Activated CD4-positive, alpha-beta T cell treated with anti-CD3 and anti-CD28 coated beads for 48 hours (primary cell): ENCODE measurements around the gene DCP2.

Experiments used
- DNase-seq: peaks from one replicate; pipeline ENCODE4 v3.0.0-alpha.2; 2020

DCP2 gene

GRCh38 chr5:112967520-112968083, 9.0 kb upstream of the DCP2 start:
- no peak for DNase-seq

GRCh38 chr5:112968411-112969106, 8.0 kb upstream of the DCP2 start:
- DNase-seq: no peak

GRCh38 chr5:112971276-112971675, 5.3 kb upstream of the DCP2 start:
- DNase-seq: no peak

GRCh38 chr5:112973036-112973435, 3.6 kb upstream of the DCP2 start:
- no peak for DNase-seq

GRCh38 chr5:112973904-112974303, 2.7 kb upstream of the DCP2 start:
- DNase-seq: no peak

- no peak for DNase-seq
Observed at GRCh38 chr5:112974901-112975300, 1.7 kb upstream of the DCP2 start.

- DNase-seq: peak; percentile 28
Observed at GRCh38 chr5:112975721-112976431, 722 bp upstream of the DCP2 start.

GRCh38 chr5:112977440-112977861, 853 bp downstream of the DCP2 start:
- no peak for DNase-seq

GRCh38 chr5:112978836-112979235, 2.2 kb downstream of the DCP2 start:
- no peak for DNase-seq

- no peak for DNase-seq
Observed at GRCh38 chr5:112979723-112980122, 3.1 kb downstream of the DCP2 start.

- no peak for DNase-seq
Observed at GRCh38 chr5:112983363-112983762, 6.8 kb downstream of the DCP2 start.

GRCh38 chr5:112986224-112986623, 9.6 kb downstream of the DCP2 start:
- no peak for DNase-seq

- peak; percentile 85 for DNase-seq
Observed at GRCh38 chr5:112995764-112996618, 19.4 kb downstream of the DCP2 start.

- no peak for DNase-seq
Observed at GRCh38 chr5:112996830-112997374, 20.3 kb downstream of the DCP2 start.

- DNase-seq: no peak
Observed at GRCh38 chr5:112998296-112998695, 21.7 kb downstream of the DCP2 start.

GRCh38 chr5:113000466-113000865, 23.9 kb downstream of the DCP2 start:
- DNase-seq: no peak

- no peak for DNase-seq
Observed at GRCh38 chr5:113002423-113002822, 25.8 kb downstream of the DCP2 start.

- DNase-seq: no peak
Observed at GRCh38 chr5:113003763-113004162, 27.2 kb downstream of the DCP2 start.

- no peak for DNase-seq
Observed at GRCh38 chr5:113005454-113005853, 28.9 kb downstream of the DCP2 start.

- no peak for DNase-seq
Observed at GRCh38 chr5:113017881-113018635, 41.5 kb downstream of the DCP2 start.

- DNase-seq: peak; percentile 31
Observed at GRCh38 chr5:113020461-113021273, 44.1 kb downstream of the DCP2 start.
